K562 (cell line): ENCODE data around the gene ENTPD8. TPM values are rescaled to one million over a fixed set of nuclear protein-coding genes. Genes with fewer than 3 reads are reported as not detected.

Experiments used
- ARNT ChIP-seq, 2 experiments: fragments of 450-650 bp; IDR thresholded peaks; 2 replicates each; pipeline ENCODE4 v1.6.1; 2016; ENCODE audit warnings: mild to moderate bottlenecking in 1 of 2
- ASH1L ChIP-seq: fragments of 450-650 bp; IDR thresholded peaks from 2 replicates; pipeline ENCODE4 v1.6.1; 2018; ENCODE audit warnings: borderline replicate concordance, mild to moderate bottlenecking, low read depth; ENCODE audit not compliant: partially characterized antibody
- DDX20 ChIP-seq: fragments of 450-650 bp; IDR thresholded peaks from 2 replicates; pipeline ENCODE4 v1.6.1; 2016; ENCODE audit warnings: missing genetic modification characterization, low read depth, mild to moderate bottlenecking, missing compliant biosample characterization, moderate library complexity
- ERF ChIP-seq: fragments of 450-650 bp; formaldehyde crosslinking; IDR thresholded peaks from 2 replicates; pipeline ENCODE4 v1.4.0; 2020; ENCODE audit warnings: mild to moderate bottlenecking, mixed read lengths
- FOSL1 ChIP-seq: fragments of 200-800 bp; sonication (Bioruptor generic); conservative IDR thresholded peaks from 2 replicates; pipeline ENCODE4 v1.6.1; 2016; ENCODE audit warnings: missing genetic modification characterization, missing compliant biosample characterization
- KDM2B ChIP-seq: fragments of 250-450 bp; sonication (Bioruptor Pico); IDR thresholded peaks from 2 replicates; pipeline ENCODE4 v1.8.0; 2021; ENCODE audit warnings: mild to moderate bottlenecking, moderate library complexity
- MIER1 ChIP-seq: fragments of 450-650 bp; IDR thresholded peaks from 2 replicates; pipeline ENCODE4 v1.6.1; 2016; ENCODE audit warnings: antibody characterized with exemption, mild to moderate bottlenecking, low read depth
- MTA3 ChIP-seq: fragments of 450-650 bp; formaldehyde crosslinking; IDR thresholded peaks from 2 replicates; pipeline ENCODE4 v1.6.1; 2017; ENCODE audit warnings: mild to moderate bottlenecking, borderline replicate concordance
- NFXL1 ChIP-seq: fragments of 450-650 bp; formaldehyde crosslinking; IDR thresholded peaks from 2 replicates; pipeline ENCODE4 v1.4.0; 2021; ENCODE audit warnings: mild to moderate bottlenecking
- RAD51 ChIP-seq: fragments of 450-650 bp; IDR thresholded peaks from 2 replicates; pipeline ENCODE4 v1.7.1; 2016; ENCODE audit warnings: low read depth, mild to moderate bottlenecking, borderline replicate concordance
- SIRT6 ChIP-seq: IDR thresholded peaks from one replicate; pipeline ENCODE4 v1.6.1; 2012; ENCODE audit warnings: low read depth, mild to moderate bottlenecking, control low read depth, inconsistent platforms, low read length, moderate library complexity
- TSHZ1 ChIP-seq: fragments of 250-450 bp; sonication (Bioruptor Pico); IDR thresholded peaks from 2 replicates; pipeline ENCODE4 v1.4.0; 2020; ENCODE audit warnings: mild to moderate bottlenecking, moderate library complexity
- ZNF518B ChIP-seq: fragments of 250-450 bp; sonication (Bioruptor Pico); IDR thresholded peaks from 2 replicates; pipeline ENCODE4 v1.5.0; 2021; ENCODE audit warnings: mild to moderate bottlenecking, moderate library complexity
- ZNF695 ChIP-seq: fragments of 450-650 bp; formaldehyde crosslinking; IDR thresholded peaks from 2 replicates; pipeline ENCODE4 v1.4.0; 2020; ENCODE audit warnings: mild to moderate bottlenecking, moderate library complexity
- polyA plus RNA-seq, 8 experiments: library from polyadenylated mRNA; depleted of rRNA in 4 of 8; stranded (reverse) in 5 of 8; unstranded in 3 of 8; fragments of >200 nt; fragmentation: Nextera tagmentation in 2 of 8; fragmentation: Illumina TruSeq in 1 of 8; extraction: Ambion mirVana in 2 of 8; extraction: Trizol in 1 of 8; gene quantifications; 2 replicates each; pipeline versions ENCODE4 v1.2.1 to v1.2.3, GENCODE V29; 2011 to 2014; ENCODE audit warnings: inconsistent platforms in 1 of 8, missing spikeins in 1 of 8
- total RNA-seq, 7 experiments: library from RNA; depleted of rRNA in 6 of 7; stranded (reverse); fragments of >200 nt in 6 of 7; fragmentation: Illumina TruSeq in 2 of 7; extraction: Trizol in 2 of 7; gene quantifications; 2 replicates each; pipeline versions ENCODE4 v1.2.1 to v1.2.3, GENCODE V29; 2011 to 2021; ENCODE audit warnings: low replicate concordance in 1 of 7
- TF ChIP-seq, protein P1 (sequence below): fragments of 250-450 bp; sonication (Bioruptor Pico); IDR thresholded peaks from 2 replicates; pipeline ENCODE4 v1.5.0; 2021; ENCODE audit warnings: mild to moderate bottlenecking, borderline replicate concordance

ENTPD8 gene
- total and polyA plus RNA-seq, 9 of the 15 experiments (the other 6 are each of a cell fraction or from before 2014, with no cell fraction given) = 0.06 to 0.27 (median 0.19) TPM; not detected in 5

DNA sequence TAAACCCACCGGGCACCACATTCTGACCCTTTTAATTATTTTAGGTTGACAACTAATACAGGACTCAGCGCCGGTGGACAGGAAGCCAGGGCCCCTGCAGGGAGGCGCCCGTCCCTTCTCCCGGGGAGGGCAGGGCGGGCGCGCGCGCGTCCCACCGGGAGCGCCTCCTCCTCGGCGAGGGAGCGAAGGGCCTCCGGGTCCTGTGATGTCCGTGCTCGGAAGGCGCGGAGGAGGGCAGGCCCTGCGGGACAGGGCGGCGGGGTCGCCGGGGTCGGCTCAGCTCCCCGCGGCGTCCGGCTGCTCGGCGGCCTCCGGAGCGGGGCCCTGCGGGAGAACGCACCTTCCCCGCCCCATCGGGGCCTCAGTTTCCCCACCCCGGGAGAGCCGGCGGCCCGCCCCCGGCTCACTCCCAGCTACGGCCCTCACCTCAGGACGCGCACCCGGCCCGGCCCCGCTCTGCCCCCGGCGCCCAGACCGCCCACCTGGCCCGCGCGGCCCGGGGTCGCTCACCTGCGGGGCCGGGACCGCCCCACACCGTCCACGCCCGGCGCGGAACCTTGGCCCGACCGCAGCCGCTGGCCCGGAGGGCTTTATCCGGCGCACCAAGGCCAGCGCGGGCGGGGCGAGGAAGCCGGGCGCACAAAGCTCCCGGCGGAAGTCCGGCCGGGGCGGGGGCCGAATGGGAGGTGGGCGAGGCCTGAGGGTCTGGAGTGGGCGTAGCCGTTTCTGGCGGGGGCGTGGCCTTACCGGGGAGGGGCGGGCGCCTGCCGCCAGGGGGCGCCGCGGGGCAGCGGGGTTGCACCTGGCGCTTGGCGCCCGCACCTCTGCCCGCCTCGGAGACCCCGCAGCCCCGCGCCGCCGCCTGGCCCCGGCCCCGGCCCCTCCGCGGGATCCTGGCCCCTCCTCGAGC lies 18.3 kb downstream of the ENTPD8 start, which contains the start of the genes EXD3 and NOXA1 (continued):
- TF ChIP-seq SIRT6 (no peak), ARNT (IDR thresholded peaks at IDR 0.05) (no peak), DDX20 (no peak), MTA3 (peak; percentile 63; the same call in 1 of the 2 replicates), KDM2B (CRISPR knock-in tag) (peak; percentile 63; the same call in 1 of the 2 replicates), ZNF518B (CRISPR knock-in tag) (no peak), NFXL1 (CRISPR knock-in tag) (no peak), ZNF695 (CRISPR knock-in tag) (no peak), FOSL1 (no peak), ASH1L (no peak), RAD51 (no peak), MIER1 (no peak), TSHZ1 (CRISPR knock-in tag) (no peak), ERF (CRISPR knock-in tag) (peak; percentile 53; the same call in 1 of the 2 replicates)
- TF ChIP-seq, protein P1, sequence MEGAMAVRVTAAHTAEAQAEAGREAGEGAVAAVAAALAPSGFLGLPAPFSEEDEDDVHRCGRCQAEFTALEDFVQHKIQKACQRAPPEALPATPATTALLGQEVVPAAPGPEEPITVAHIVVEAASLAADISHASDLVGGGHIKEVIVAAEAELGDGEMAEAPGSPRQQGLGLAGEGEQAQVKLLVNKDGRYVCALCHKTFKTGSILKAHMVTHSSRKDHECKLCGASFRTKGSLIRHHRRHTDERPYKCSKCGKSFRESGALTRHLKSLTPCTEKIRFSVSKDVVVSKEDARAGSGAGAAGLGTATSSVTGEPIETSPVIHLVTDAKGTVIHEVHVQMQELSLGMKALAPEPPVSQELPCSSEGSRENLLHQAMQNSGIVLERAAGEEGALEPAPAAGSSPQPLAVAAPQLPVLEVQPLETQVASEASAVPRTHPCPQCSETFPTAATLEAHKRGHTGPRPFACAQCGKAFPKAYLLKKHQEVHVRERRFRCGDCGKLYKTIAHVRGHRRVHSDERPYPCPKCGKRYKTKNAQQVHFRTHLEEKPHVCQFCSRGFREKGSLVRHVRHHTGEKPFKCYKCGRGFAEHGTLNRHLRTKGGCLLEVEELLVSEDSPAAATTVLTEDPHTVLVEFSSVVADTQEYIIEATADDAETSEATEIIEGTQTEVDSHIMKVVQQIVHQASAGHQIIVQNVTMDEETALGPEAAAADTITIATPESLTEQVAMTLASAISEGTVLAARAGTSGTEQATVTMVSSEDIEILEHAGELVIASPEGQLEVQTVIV = no peak
